Right lobe of liver (tissue), 6 donors: ENCODE results near the gene SUSD1. TPM values are rescaled to one million over a fixed set of nuclear protein-coding genes. Genes with fewer than 3 reads are reported as not detected.
A peak's percentile ranks its signal among the peaks of the same experiment; 100 is the strongest.

Experiments used
- ATAC-seq, 4 donors: fragments of 200-7000 bp; cut with Tn5 transposase; one replicate each; pipeline ENCODE4 v1.9.1; 2020; ENCODE audit warnings: mild to moderate bottlenecking in 4 of 4, moderate library complexity in 4 of 4
- DNase-seq, 3 donors: peaks; one replicate each; pipeline ENCODE4 v3.0.0-alpha.2; 2020
- H3K27ac ChIP-seq, 3 donors: fragments of 200-600 bp; one replicate each; pipeline ENCODE4 v1.8.0; 2022
- H3K27me3 ChIP-seq, 2 donors: fragments of 200-600 bp; one replicate each; pipeline ENCODE4 v1.8.0; 2022
- H3K36me3 ChIP-seq, 4 donors: fragments of 200-600 bp; sonication (generic) in 1 of 4; one replicate each; pipeline versions ENCODE4 v1.5.1 to v1.8.0; 2017 to 2022; ENCODE audit warnings: control low read depth in 1 of 4
- H3K4me1 ChIP-seq, 4 donors: fragments of 200-600 bp; sonication (generic) in 1 of 4; one replicate each; pipeline versions ENCODE4 v1.5.1 to v1.8.0; 2017 to 2022; ENCODE audit warnings: control low read depth in 1 of 4
- H3K4me3 ChIP-seq, 3 donors: fragments of 200-600 bp; one replicate each; pipeline ENCODE4 v1.8.0; 2022
- H3K9me3 ChIP-seq, 4 donors: fragments of 200-600 bp; sonication (generic) in 1 of 4; one replicate each; pipeline versions ENCODE4 v1.5.1 to v1.8.0; 2017 to 2022; ENCODE audit warnings: control low read depth in 1 of 4
- CTCF ChIP-seq, 4 donors: fragments of 200-600 bp in 3 of 4; fragments of 450-650 bp in 1 of 4; IDR thresholded peaks; one replicate each; pipeline versions ENCODE4 v1.5.1 to v1.8.0; 2016 to 2022; ENCODE audit warnings: antibody characterized with exemption in 4 of 4, mild to moderate bottlenecking in 2 of 4
- POLR2A ChIP-seq: fragments of 450-650 bp; IDR thresholded peaks from one replicate; pipeline ENCODE4 v1.6.1; 2017; ENCODE audit warnings: antibody characterized with exemption, mild to moderate bottlenecking
- WGBS: methylation state at CpG from one replicate; pipeline ENCODE4 v1.1.6; 2018; ENCODE audit warnings: low coverage, low lambda C conversion rate; ENCODE audit not compliant: insufficient coverage; ENCODE audit errors: missing lambda C conversion rate; 5-methylcytosine and 5-hydroxymethylcytosine counted together
- intact Hi-C, 2 donors: fragments of 100-400 bp; cut with DNase I; formaldehyde crosslinking; loops; one replicate each; pipeline versions ENCODE4 v1.11.2 to v1.14.1; 2022
- total RNA-seq, 6 experiments: library from RNA; depleted of rRNA in 2 of 6; stranded (reverse); fragments of >200 nt in 2 of 6; fragmentation: NEBNext Ultra II Directional in 3 of 6; extraction: Animal tissue kit (Norgen Biotek cat#: 25700) in 3 of 6; gene quantifications; one replicate each; pipeline versions ENCODE4 v1.1.0 to v1.2.4, GENCODE V29; 2016 to 2023
- donor health status: DM: no; HTN: yes; CAD: no.
- donor health status: DM: no; HTN: no; CAD: no.
- donor health status: DM: no; HTN: no; CAD: no.
- donor health status: DM: no; HTN: yes; CAD: no.
- donor health status: DM: no; HTN: yes; CAD: no.

SUSD1 gene
- total RNA-seq, 6 experiments from 2014 or later = 2.7 to 7.2 (median 3.9) TPM

GRCh38 chr9:112112519-112112918 is 62.6 kb downstream of the SUSD1 start:
- no peaks in the 10 kb centered on the region for H3K27me3 ChIP-seq
- WGBS = 77% methylated on average over 4 of the region's 4 CpGs
- H3K4me3 ChIP-seq = no peak overlapping the region
- no peaks in the 10 kb centered on the region for H3K36me3 ChIP-seq
- no peaks in the 10 kb centered on the region for H3K9me3 ChIP-seq
- H3K27ac ChIP-seq = no peak overlapping the region
- TF ChIP-seq CTCF (IDR thresholded peaks at IDR 0.05) (no peak), POLR2A (no peak)
- intact Hi-C loops = loop anchor here in 1 of 2 donors (10.0 kb wide), 1 partner anchor 252 kb away; no protein-coding TSS in a partner anchor
- peaks cover 0 to 14% (median 7%) of the 10 kb centered on the region in 4 donors for H3K4me1 ChIP-seq
- no peak for ATAC-seq
- DNase-seq = no peak

- WGBS = 75% methylated on average over 6 of the region's 8 CpGs
- no peaks in the 10 kb centered on the region for H3K36me3 ChIP-seq
- DNase-seq (no peak), ATAC-seq (no peak)
- H3K4me3 ChIP-seq = no peak overlapping the region
- no peak overlapping the region for H3K27ac ChIP-seq
- intact Hi-C loops = loop anchor here in 1 of 2 donors (10.0 kb wide), 1 partner anchor 253 kb away; no protein-coding TSS in a partner anchor
- peaks cover 0 to 14% (median 7%) of the 10 kb centered on the region in 4 donors for H3K4me1 ChIP-seq
- H3K9me3 ChIP-seq = no peaks in the 10 kb centered on the region
- no peak for TF ChIP-seq POLR2A
- TF ChIP-seq CTCF (IDR thresholded peaks at IDR 0.05) = no peak
- H3K27me3 ChIP-seq = no peaks in the 10 kb centered on the region
Observed at GRCh38 chr9:112111461-112111860, 63.6 kb downstream of the SUSD1 start.

GRCh38 chr9:112110777-112111113 is 64.4 kb downstream of the SUSD1 start:
- Histone ChIP-seq H3K4me3 (no peak overlapping the region), H3K9me3 (no peaks in the 10 kb centered on the region), H3K27ac (no peak overlapping the region), H3K4me1 (peaks cover 0 to 14% (median 7%) of the 10 kb centered on the region in 4 donors), H3K36me3 (no peaks in the 10 kb centered on the region), H3K27me3 (no peaks in the 10 kb centered on the region)
- intact Hi-C loops = loop anchor here in 1 of 2 donors (10.0 kb wide), 1 partner anchor 254 kb away; no protein-coding TSS in a partner anchor
- WGBS = 70% methylated on average over 2 of the region's 2 CpGs
- DNase-seq (no peak), ATAC-seq (peak in 1 of 4 donors; percentile 6)
- no peak for TF ChIP-seq CTCF (IDR thresholded peaks at IDR 0.05)
- no peak for TF ChIP-seq POLR2A

- Histone ChIP-seq H3K4me3 (no peak overlapping the region), H3K9me3 (no peaks in the 10 kb centered on the region), H3K27me3 (no peaks in the 10 kb centered on the region), H3K4me1 (peaks cover 0 to 11% (median 6%) of the 10 kb centered on the region in 4 donors), H3K36me3 (no peaks in the 10 kb centered on the region), H3K27ac (no peak overlapping the region)
- ATAC-seq = peak in 1 of 4 donors; percentile 16
- TF ChIP-seq CTCF (IDR thresholded peaks at IDR 0.05) (no peak), POLR2A (no peak)
- intact Hi-C loops = loop anchor here in 1 of 2 donors (10.0 kb wide), 1 partner anchor 255 kb away; no protein-coding TSS in a partner anchor
- WGBS = 62% methylated on average over 9 of the region's 9 CpGs
- no peak for DNase-seq
Observed at GRCh38 chr9:112110094-112110776, 64.9 kb downstream of the SUSD1 start.
